22Rv1 (cell line): ENCODE measurements around the gene IL24.

Experiments
- CTCF ChIP-seq: fragments of 450-650 bp; IDR thresholded peaks from 2 replicates; pipeline ENCODE4 v1.5.1; 2017; ENCODE audit warnings: mild to moderate bottlenecking
- ZFX ChIP-seq: fragments of 450-650 bp; IDR thresholded peaks from 2 replicates; pipeline ENCODE4 v1.6.1; 2017; ENCODE audit warnings: antibody characterized with exemption, borderline replicate concordance

GRCh38 chr1:206932177-206932576, 34.9 kb downstream of the IL24 start:
- TF ChIP-seq CTCF (no peak), ZFX (no peak)
